K562 (cell line): ENCODE measurements around the gene RNASEH2C. TPM values are rescaled to one million over a fixed set of nuclear protein-coding genes. Genes with fewer than 3 reads are reported as not detected.
A peak's percentile ranks its signal among the peaks of the same experiment; 100 is the strongest.

Experiments
- FIP1L1 ChIP-seq: fragments of 200-400 bp; formaldehyde crosslinking; IDR thresholded peaks from 2 replicates; pipeline ENCODE4 v1.6.1; 2018; ENCODE audit warnings: mild to moderate bottlenecking, low read depth, low read length; ENCODE audit not compliant: poor library complexity, severe bottlenecking
- HDAC6 ChIP-seq: IDR thresholded peaks from 2 replicates; pipeline ENCODE4 v1.6.1; 2012; ENCODE audit warnings: low read depth, mild to moderate bottlenecking, control low read depth, inconsistent platforms, low read length, moderate library complexity
- HDGF ChIP-seq: fragments of 450-650 bp; IDR thresholded peaks from 2 replicates; pipeline ENCODE4 v1.6.1; 2016
- HSF4 ChIP-seq: fragments of 250-450 bp; sonication (Bioruptor Pico); IDR thresholded peaks from 2 replicates; pipeline ENCODE4 v2.1.2; 2022; ENCODE audit warnings: mild to moderate bottlenecking, moderate library complexity, borderline replicate concordance
- JUNB ChIP-seq: fragments of 450-650 bp; formaldehyde crosslinking; conservative IDR thresholded peaks from 2 replicates; pipeline ENCODE4 v1.4.0; 2020; ENCODE audit warnings: mild to moderate bottlenecking
- KDM2B ChIP-seq: fragments of 250-450 bp; sonication (Bioruptor Pico); IDR thresholded peaks from 2 replicates; pipeline ENCODE4 v1.8.0; 2021; ENCODE audit warnings: mild to moderate bottlenecking, moderate library complexity
- POLR2G ChIP-seq: fragments of 200-400 bp; formaldehyde crosslinking; IDR thresholded peaks from 2 replicates; pipeline ENCODE4 v1.6.1; 2017; ENCODE audit warnings: low read depth, mild to moderate bottlenecking, antibody characterized with exemption, low read length, moderate library complexity
- PYGO2 ChIP-seq: fragments of 450-650 bp; IDR thresholded peaks from 2 replicates; pipeline ENCODE4 v1.6.1; 2016; ENCODE audit warnings: mild to moderate bottlenecking, missing genetic modification characterization, moderate library complexity, missing compliant biosample characterization
- STAT6 ChIP-seq: sonication (generic); formaldehyde crosslinking; IDR thresholded peaks from 2 replicates; pipeline ENCODE4 v1.8.1; 2023; ENCODE audit warnings: mild to moderate bottlenecking, missing genetic modification reagents
- TBP ChIP-seq: optimal IDR thresholded peaks from 2 replicates; pipeline ENCODE3; 2011; ENCODE audit warnings: low read depth, low read length, improper control_type of control experiment
- TOE1 ChIP-seq, 2 experiments: fragments of 450-650 bp in 1 of 2; sonication (generic) in 1 of 2; formaldehyde crosslinking in 1 of 2; IDR thresholded peaks; 2 replicates each; pipeline versions ENCODE4 v1.7.1 to v1.8.0; 2016 to 2022; ENCODE audit warnings: borderline replicate concordance in 2 of 2, mild to moderate bottlenecking in 2 of 2, antibody characterized with exemption in 1 of 2, inconsistent platforms in 1 of 2, low read depth in 1 of 2, missing genetic modification reagents in 1 of 2, moderate library complexity in 1 of 2
- YBX1 ChIP-seq: fragments of 450-650 bp; IDR thresholded peaks from 2 replicates; pipeline ENCODE4 v1.7.1; 2016; ENCODE audit warnings: mild to moderate bottlenecking
- ZNF274 ChIP-seq: IDR thresholded peaks from 2 replicates; pipeline ENCODE4 v1.6.1; 2011; ENCODE audit warnings: low read depth, mild to moderate bottlenecking, low read length, moderate library complexity, borderline replicate concordance
- ZNF644 ChIP-seq: fragments of 200-800 bp; sonication (Bioruptor generic); IDR thresholded peaks from 2 replicates; pipeline ENCODE4 v1.6.1; 2016; ENCODE audit warnings: low read depth, missing genetic modification characterization, missing compliant biosample characterization
- ZZZ3 ChIP-seq: fragments of 450-650 bp; IDR thresholded peaks from 2 replicates; pipeline ENCODE4 v1.6.1; 2016; ENCODE audit warnings: antibody characterized with exemption, mild to moderate bottlenecking, moderate library complexity
- polyA plus RNA-seq, 8 experiments: library from polyadenylated mRNA; depleted of rRNA in 4 of 8; stranded (reverse) in 5 of 8; unstranded in 3 of 8; fragments of >200 nt; fragmentation: Nextera tagmentation in 2 of 8; fragmentation: Illumina TruSeq in 1 of 8; extraction: Ambion mirVana in 2 of 8; extraction: Trizol in 1 of 8; gene quantifications; 2 replicates each; pipeline versions ENCODE4 v1.2.1 to v1.2.3, GENCODE V29; 2011 to 2014; ENCODE audit warnings: inconsistent platforms in 1 of 8, missing spikeins in 1 of 8
- total RNA-seq, 7 experiments: library from RNA; depleted of rRNA in 6 of 7; stranded (reverse); fragments of >200 nt in 6 of 7; fragmentation: Illumina TruSeq in 2 of 7; extraction: Trizol in 2 of 7; gene quantifications; 2 replicates each; pipeline versions ENCODE4 v1.2.1 to v1.2.3, GENCODE V29; 2011 to 2021; ENCODE audit warnings: low replicate concordance in 1 of 7
- TF ChIP-seq, protein P1 (sequence below): sonication (generic); formaldehyde crosslinking; IDR thresholded peaks from 2 replicates; pipeline ENCODE4 v1.8.0; 2023; ENCODE audit warnings: missing genetic modification reagents, mild to moderate bottlenecking, borderline replicate concordance
- TF ChIP-seq, protein P2 (sequence below): fragments of 250-450 bp; sonication (Bioruptor Pico); IDR thresholded peaks from 2 replicates; pipeline ENCODE4 v1.4.0; 2020

The RNASEH2C gene
- total and polyA plus RNA-seq, 9 of the 15 experiments (the other 6 are each of a cell fraction or from before 2014, with no cell fraction given), result 5.4 to 78.2 (median 15.6) TPM

- TF ChIP-seq, protein P1, sequence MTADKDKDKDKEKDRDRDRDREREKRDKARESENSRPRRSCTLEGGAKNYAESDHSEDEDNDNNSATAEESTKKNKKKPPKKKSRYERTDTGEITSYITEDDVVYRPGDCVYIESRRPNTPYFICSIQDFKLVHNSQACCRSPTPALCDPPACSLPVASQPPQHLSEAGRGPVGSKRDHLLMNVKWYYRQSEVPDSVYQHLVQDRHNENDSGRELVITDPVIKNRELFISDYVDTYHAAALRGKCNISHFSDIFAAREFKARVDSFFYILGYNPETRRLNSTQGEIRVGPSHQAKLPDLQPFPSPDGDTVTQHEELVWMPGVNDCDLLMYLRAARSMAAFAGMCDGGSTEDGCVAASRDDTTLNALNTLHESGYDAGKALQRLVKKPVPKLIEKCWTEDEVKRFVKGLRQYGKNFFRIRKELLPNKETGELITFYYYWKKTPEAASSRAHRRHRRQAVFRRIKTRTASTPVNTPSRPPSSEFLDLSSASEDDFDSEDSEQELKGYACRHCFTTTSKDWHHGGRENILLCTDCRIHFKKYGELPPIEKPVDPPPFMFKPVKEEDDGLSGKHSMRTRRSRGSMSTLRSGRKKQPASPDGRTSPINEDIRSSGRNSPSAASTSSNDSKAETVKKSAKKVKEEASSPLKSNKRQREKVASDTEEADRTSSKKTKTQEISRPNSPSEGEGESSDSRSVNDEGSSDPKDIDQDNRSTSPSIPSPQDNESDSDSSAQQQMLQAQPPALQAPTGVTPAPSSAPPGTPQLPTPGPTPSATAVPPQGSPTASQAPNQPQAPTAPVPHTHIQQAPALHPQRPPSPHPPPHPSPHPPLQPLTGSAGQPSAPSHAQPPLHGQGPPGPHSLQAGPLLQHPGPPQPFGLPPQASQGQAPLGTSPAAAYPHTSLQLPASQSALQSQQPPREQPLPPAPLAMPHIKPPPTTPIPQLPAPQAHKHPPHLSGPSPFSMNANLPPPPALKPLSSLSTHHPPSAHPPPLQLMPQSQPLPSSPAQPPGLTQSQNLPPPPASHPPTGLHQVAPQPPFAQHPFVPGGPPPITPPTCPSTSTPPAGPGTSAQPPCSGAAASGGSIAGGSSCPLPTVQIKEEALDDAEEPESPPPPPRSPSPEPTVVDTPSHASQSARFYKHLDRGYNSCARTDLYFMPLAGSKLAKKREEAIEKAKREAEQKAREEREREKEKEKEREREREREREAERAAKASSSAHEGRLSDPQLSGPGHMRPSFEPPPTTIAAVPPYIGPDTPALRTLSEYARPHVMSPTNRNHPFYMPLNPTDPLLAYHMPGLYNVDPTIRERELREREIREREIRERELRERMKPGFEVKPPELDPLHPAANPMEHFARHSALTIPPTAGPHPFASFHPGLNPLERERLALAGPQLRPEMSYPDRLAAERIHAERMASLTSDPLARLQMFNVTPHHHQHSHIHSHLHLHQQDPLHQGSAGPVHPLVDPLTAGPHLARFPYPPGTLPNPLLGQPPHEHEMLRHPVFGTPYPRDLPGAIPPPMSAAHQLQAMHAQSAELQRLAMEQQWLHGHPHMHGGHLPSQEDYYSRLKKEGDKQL, result no peak
- no peak for TF ChIP-seq ZZZ3
- no peak for TF ChIP-seq YBX1
- TF ChIP-seq HSF4 (CRISPR knock-in tag), result no peak
- TF ChIP-seq HDAC6, result no peak
- TF ChIP-seq ZNF644 (tag), result 0 out of 2 replicates have a peak, but pooled peaks have one; percentile 70
- TF ChIP-seq POLR2G, result peak; percentile 95
- TF ChIP-seq JUNB, result no peak
- 0 out of 2 replicates have a peak, but pooled peaks have one; percentile 41 for TF ChIP-seq TOE1 (IDR thresholded peaks at IDR 0.05; ENCODE audit: borderline replicate concordance)
- TF ChIP-seq TOE1 (CRISPR knock-in tag; IDR thresholded peaks at IDR 0.05; ENCODE audit: borderline replicate concordance, low read depth), result no peak; the same call in 1 of the 2 replicates
- no peak; the same call in 1 of the 2 replicates for TF ChIP-seq ZNF274
- TF ChIP-seq KDM2B (CRISPR knock-in tag), result 0 out of 2 replicates have a peak, but pooled peaks have one; percentile 12
- no peak for TF ChIP-seq STAT6 (CRISPR knock-in tag)
- TF ChIP-seq TBP, result peak; percentile 90
- TF ChIP-seq PYGO2 (tag), result no peak
- no peak for TF ChIP-seq HDGF
- peak; percentile 88 for TF ChIP-seq FIP1L1
- TF ChIP-seq, protein P2, sequence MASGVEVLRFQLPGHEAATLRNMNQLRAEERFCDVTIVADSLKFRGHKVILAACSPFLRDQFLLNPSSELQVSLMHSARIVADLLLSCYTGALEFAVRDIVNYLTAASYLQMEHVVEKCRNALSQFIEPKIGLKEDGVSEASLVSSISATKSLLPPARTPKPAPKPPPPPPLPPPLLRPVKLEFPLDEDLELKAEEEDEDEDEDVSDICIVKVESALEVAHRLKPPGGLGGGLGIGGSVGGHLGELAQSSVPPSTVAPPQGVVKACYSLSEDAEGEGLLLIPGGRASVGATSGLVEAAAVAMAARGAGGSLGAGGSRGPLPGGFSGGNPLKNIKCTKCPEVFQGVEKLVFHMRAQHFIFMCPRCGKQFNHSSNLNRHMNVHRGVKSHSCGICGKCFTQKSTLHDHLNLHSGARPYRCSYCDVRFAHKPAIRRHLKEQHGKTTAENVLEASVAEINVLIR (CRISPR knock-in tag), result peak; percentile 72
Observed at GRCh38 chr11:65720211-65720934, at the start of gene RNASEH2C (continued).
